Measurements from ENCODE around the gene DUS3L. TPM values are rescaled to one million over a fixed set of nuclear protein-coding genes. Genes with fewer than 3 reads are reported as not detected.

The DUS3L gene
- total and polyA plus RNA-seq, 2 donors (not counting 3 experiments of a cell fraction or from before 2014, with no cell fraction given) = 25.8 to 38.9 TPM

DNA sequence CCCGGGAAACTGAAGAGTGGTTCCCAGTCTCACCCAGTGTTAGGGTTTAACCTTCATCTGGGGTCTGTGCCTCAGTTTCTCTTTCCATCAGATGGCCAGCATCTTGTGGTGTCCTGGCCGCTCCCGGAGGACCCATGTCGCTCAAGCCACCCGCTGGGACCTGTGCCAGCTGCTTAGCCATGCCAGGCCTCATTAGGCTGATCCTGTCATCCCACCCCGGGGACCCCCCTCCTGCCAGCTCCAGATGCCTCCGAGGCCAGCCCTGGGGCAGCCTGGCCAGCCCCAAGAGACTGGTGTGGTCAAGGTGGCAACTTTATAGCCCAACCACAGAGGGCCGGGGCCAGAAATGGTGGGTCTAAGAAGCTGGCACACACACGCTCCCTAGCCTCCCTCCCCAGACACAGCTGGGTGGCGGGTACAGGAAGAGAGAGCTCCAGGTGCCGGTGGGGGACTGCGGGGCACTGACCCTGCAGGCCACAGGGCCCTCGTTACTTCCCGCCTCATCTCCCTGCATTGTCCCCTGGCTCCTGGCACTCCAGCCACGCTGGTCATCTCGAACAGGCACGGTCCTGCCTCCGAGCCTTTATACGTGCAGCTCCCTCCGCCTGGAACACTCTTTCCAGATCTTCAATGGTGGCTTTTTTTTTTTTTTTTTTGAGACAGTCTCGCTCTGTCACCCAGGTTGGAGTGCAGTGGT, 17.3 kb upstream of the DUS3L start:
- ChIA-PET CTCF (interaction anchor here (0.6 to 1.2 kb wide), 4 partner anchors 20 to 214 kb away, joined by 3 to 6 read pairs (median 4); no protein-coding TSS in a partner anchor), POLR2A (interaction anchor here (1.2 kb wide), 1 partner anchor 20 kb away, joined by 3 read pairs; no protein-coding TSS in a partner anchor)
- no peak overlapping the region for H3K9ac ChIP-seq (replicated peaks; ENCODE audit: extremely low read depth, insufficient read depth, low read length)
- no peak overlapping the region for H2AFZ ChIP-seq (ENCODE audit: low read depth, low read length)
- H3K27me3 ChIP-seq (ENCODE audit: control insufficient read depth in 2 of 2, insufficient read depth in 2 of 2, low read length in 2 of 2) = peaks cover 2 to 7% of the 10 kb centered on the region in 2 experiments
- DNase-seq (ENCODE audit: low read depth, low spot score) = no peak
- intact Hi-C loops (cut with micrococcal nuclease) (loop anchor here (10.0 kb wide), 1 partner anchor 177 kb away; no protein-coding TSS in a partner anchor), dilution Hi-C loops (cut with MboI; ENCODE audit: extremely low pct_ligation_motif_present, low sequenced_read_pairs) (no loop called here)
- no peaks in the 10 kb centered on the region for H3K36me3 ChIP-seq (ENCODE audit: control insufficient read depth in 2 of 2, extremely low read depth in 1 of 2, insufficient read depth in 2 of 2, low read length in 2 of 2)
- no peak overlapping the region for H3K4me3 ChIP-seq (replicated peaks in 1 of 3; ENCODE audit: insufficient read depth in 1 of 3, low read depth in 1 of 3, low read length in 3 of 3)
- no peak overlapping the region for H3K27ac ChIP-seq (ENCODE audit: insufficient read depth, low read depth, low read length)
- no peaks in the 10 kb centered on the region for H3K9me3 ChIP-seq (replicated peaks; ENCODE audit: control insufficient read depth, insufficient read depth, low read length)
- BruUV-seq (replicated peaks) = no TSS peak
- no peak overlapping the region for H3K4me2 ChIP-seq (ENCODE audit: insufficient read depth, low read length)
- H3K79me2 ChIP-seq (ENCODE audit: control insufficient read depth, insufficient read depth, low read length) = no peaks in the 10 kb centered on the region
- no peaks in the 10 kb centered on the region for H3K9me1 ChIP-seq (replicated peaks; ENCODE audit: control insufficient read depth, extremely low read depth, insufficient read depth, low read length)
- H3K4me1 ChIP-seq (ENCODE audit: control insufficient read depth, extremely low read depth, insufficient read depth, low read length) = peaks cover 5% of the 10 kb centered on the region
- TF ChIP-seq, protein P1, sequence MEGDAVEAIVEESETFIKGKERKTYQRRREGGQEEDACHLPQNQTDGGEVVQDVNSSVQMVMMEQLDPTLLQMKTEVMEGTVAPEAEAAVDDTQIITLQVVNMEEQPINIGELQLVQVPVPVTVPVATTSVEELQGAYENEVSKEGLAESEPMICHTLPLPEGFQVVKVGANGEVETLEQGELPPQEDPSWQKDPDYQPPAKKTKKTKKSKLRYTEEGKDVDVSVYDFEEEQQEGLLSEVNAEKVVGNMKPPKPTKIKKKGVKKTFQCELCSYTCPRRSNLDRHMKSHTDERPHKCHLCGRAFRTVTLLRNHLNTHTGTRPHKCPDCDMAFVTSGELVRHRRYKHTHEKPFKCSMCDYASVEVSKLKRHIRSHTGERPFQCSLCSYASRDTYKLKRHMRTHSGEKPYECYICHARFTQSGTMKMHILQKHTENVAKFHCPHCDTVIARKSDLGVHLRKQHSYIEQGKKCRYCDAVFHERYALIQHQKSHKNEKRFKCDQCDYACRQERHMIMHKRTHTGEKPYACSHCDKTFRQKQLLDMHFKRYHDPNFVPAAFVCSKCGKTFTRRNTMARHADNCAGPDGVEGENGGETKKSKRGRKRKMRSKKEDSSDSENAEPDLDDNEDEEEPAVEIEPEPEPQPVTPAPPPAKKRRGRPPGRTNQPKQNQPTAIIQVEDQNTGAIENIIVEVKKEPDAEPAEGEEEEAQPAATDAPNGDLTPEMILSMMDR (IDR thresholded peaks at IDR 0.05; ENCODE audit: extremely low read depth in 1 of 2, insufficient read depth in 1 of 2, low read depth in 1 of 2, low read length in 2 of 2) = no peak
- FAIRE-seq = no peak
- no peaks in the 10 kb centered on the region for H4K20me1 ChIP-seq (replicated peaks; ENCODE audit: control insufficient read depth, extremely low read depth, insufficient read depth, low read length)

DNA sequence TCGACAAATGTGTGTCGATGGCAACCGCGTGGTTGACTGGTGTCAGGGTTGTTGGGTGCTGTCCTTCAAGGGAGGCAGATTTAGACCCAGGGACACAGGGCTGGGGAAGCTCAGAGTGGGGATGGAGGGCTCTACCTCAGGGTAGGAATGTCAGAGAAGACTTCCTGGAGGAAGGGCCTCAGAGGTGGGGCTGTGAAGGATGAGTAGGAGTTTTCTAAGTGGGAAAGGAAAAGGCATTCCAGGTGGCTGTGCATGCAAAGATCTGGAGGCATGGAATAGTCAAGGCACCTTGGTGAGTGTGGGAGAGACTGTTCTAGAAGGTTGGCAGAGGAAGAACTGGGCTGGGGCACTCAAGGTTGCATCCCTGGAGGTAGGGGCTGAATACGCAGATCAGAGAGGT, 15.9 kb upstream of the DUS3L start:
- FAIRE-seq = no peak
- Histone ChIP-seq H2AFZ (ENCODE audit: low read depth, low read length) (no peak overlapping the region), H3K9me1 (replicated peaks; ENCODE audit: control insufficient read depth, extremely low read depth, insufficient read depth, low read length) (no peaks in the 10 kb centered on the region), H3K36me3 (ENCODE audit: control insufficient read depth in 2 of 2, extremely low read depth in 1 of 2, insufficient read depth in 2 of 2, low read length in 2 of 2) (no peaks in the 10 kb centered on the region), H3K9ac (replicated peaks; ENCODE audit: extremely low read depth, insufficient read depth, low read length) (no peak overlapping the region), H3K79me2 (ENCODE audit: control insufficient read depth, insufficient read depth, low read length) (no peaks in the 10 kb centered on the region), H4K20me1 (replicated peaks; ENCODE audit: control insufficient read depth, extremely low read depth, insufficient read depth, low read length) (no peaks in the 10 kb centered on the region), H3K27me3 (ENCODE audit: control insufficient read depth in 2 of 2, insufficient read depth in 2 of 2, low read length in 2 of 2) (peaks cover 2 to 7% of the 10 kb centered on the region in 2 experiments), H3K4me3 (replicated peaks in 1 of 3; ENCODE audit: insufficient read depth in 1 of 3, low read depth in 1 of 3, low read length in 3 of 3) (no peak overlapping the region), H3K27ac (ENCODE audit: insufficient read depth, low read depth, low read length) (no peak overlapping the region), H3K9me3 (replicated peaks; ENCODE audit: control insufficient read depth, insufficient read depth, low read length) (no peaks in the 10 kb centered on the region), H3K4me1 (ENCODE audit: control insufficient read depth, extremely low read depth, insufficient read depth, low read length) (peaks cover 5% of the 10 kb centered on the region), H3K4me2 (ENCODE audit: insufficient read depth, low read length) (no peak overlapping the region)
- intact Hi-C loops (cut with micrococcal nuclease) = loop anchor here (10.0 kb wide), 1 partner anchor 178 kb away; no protein-coding TSS in a partner anchor
- CTCF ChIA-PET = interaction anchor here (0.7 to 1.3 kb wide), 4 partner anchors 9 to 216 kb away, joined by 3 to 10 read pairs (median 3); no protein-coding TSS in a partner anchor
- dilution Hi-C loops (cut with MboI; ENCODE audit: extremely low pct_ligation_motif_present, low sequenced_read_pairs) = no loop called here
- POLR2A ChIA-PET = no interaction called here
- no TSS peak for BruUV-seq (replicated peaks)
- TF ChIP-seq FOS (IDR thresholded peaks at IDR 0.05; ENCODE audit: borderline replicate concordance, insufficient read depth, low read length) = no peak
- TF ChIP-seq JUN (IDR thresholded peaks at IDR 0.05; ENCODE audit: borderline replicate concordance, insufficient read depth, insufficient read length, low read depth) = no peak
- TF ChIP-seq EZH2 (IDR thresholded peaks at IDR 0.05; ENCODE audit: borderline replicate concordance, low read depth, low read length, severe bottlenecking) = no peak
- no peak for TF ChIP-seq POLR2AphosphoS5 (IDR thresholded peaks at IDR 0.05; ENCODE audit: insufficient read depth, low read depth, low read length)
- TF ChIP-seq POLR2A (IDR thresholded peaks at IDR 0.05; ENCODE audit: low read depth, low read length) = no peak
- no peak for TF ChIP-seq MYC (IDR thresholded peaks at IDR 0.05; ENCODE audit: low read depth, low read length)
- no peak for TF ChIP-seq GATA2 (IDR thresholded peaks at IDR 0.05; ENCODE audit: insufficient read depth, insufficient read length, low read depth, low read length)
- DNase-seq (ENCODE audit: low read depth, low spot score) = no peak

Measured in endothelial cell of umbilical vein (primary cell).